Measurements from ENCODE around the gene ZFP36.

ZFP36 gene

DNA sequence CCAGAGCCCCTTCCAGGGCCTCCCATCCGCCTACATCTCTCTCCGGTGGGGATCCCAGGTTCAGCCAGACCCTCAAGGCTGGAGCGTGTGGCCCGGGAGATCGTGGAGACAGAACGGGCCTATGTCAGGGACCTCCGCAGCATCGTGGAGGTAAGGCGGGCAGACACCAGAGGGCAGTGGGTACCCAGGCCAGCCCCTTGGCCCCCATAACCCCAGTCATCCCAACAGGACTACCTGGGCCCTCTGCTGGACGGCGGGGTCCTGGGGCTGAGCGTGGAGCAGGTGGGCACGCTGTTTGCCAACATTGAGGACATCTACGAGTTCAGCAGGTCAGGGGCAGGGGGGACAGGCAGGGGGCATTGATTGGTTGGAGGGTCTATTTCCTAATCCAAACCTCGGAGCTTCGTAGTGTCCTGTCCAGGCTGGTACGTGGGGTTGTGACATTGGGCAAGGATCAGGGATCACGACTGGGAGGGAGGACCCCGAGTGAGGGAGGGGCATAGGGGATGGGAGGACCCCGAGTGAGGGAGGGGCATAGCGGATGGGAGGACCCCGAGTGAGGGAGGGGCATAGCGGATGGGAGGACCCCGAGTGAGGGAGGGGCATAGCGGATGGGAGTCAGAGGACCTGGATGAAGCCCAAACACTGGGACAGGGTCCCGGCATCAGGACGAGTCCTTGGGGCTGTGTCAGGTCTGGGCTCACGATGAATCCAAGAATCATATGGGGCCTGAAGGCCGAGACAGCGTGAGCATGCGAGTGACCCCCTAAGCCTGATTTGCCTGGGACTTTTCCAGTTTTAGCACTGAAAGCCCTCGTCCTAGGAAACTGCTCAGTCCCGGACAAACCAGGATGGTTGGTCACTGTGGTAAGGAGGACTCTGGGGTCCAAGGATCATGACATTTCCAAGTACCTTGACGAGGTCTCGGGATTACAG, 8.7 kb downstream of the ZFP36 start:
- Histone ChIP-seq H3K79me2 (ENCODE audit: low read length) (no peaks in the 10 kb centered on the region), H4K20me1 (ENCODE audit: insufficient read depth, low read length) (no peaks in the 10 kb centered on the region), H3K4me1 (ENCODE audit: low read length) (peaks cover 12% of the 10 kb centered on the region), H3F3A (ENCODE audit: insufficient read depth, low read length) (peaks cover 15% of the 10 kb centered on the region), H3K27ac (ENCODE audit: low read length) (no peak overlapping the region), H3K9me3 (replicated peaks; ENCODE audit: insufficient read depth, low read length) (no peaks in the 10 kb centered on the region), H3K9ac (ENCODE audit: low read length) (no peak overlapping the region), H2AFZ (ENCODE audit: low read length) (no peak overlapping the region), H3K4me2 (ENCODE audit: low read depth, low read length) (no peak overlapping the region), H3K27me3 (replicated peaks; ENCODE audit: insufficient read depth, low read length) (no peaks in the 10 kb centered on the region), H3K9me2 (replicated peaks; ENCODE audit: insufficient read depth, low read length) (no peaks in the 10 kb centered on the region), H3K36me3 (replicated peaks; ENCODE audit: insufficient read depth, low read length) (no peaks in the 10 kb centered on the region), H3K4me3 (ENCODE audit: low read length) (no peak overlapping the region)
- no peak for TF ChIP-seq EZH2phosphoT487 (IDR thresholded peaks at IDR 0.05; ENCODE audit: low read length)
- TF ChIP-seq, protein P1, sequence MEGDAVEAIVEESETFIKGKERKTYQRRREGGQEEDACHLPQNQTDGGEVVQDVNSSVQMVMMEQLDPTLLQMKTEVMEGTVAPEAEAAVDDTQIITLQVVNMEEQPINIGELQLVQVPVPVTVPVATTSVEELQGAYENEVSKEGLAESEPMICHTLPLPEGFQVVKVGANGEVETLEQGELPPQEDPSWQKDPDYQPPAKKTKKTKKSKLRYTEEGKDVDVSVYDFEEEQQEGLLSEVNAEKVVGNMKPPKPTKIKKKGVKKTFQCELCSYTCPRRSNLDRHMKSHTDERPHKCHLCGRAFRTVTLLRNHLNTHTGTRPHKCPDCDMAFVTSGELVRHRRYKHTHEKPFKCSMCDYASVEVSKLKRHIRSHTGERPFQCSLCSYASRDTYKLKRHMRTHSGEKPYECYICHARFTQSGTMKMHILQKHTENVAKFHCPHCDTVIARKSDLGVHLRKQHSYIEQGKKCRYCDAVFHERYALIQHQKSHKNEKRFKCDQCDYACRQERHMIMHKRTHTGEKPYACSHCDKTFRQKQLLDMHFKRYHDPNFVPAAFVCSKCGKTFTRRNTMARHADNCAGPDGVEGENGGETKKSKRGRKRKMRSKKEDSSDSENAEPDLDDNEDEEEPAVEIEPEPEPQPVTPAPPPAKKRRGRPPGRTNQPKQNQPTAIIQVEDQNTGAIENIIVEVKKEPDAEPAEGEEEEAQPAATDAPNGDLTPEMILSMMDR (IDR thresholded peaks at IDR 0.05; ENCODE audit: low read length) = no peak
- TF ChIP-seq EZH2 (optimal IDR thresholded peaks at IDR 0.05; ENCODE audit: low read depth, low read length) = no peak
- no peak for DNase-seq

GRCh38 chr19:39416152-39417120, 9.8 kb downstream of the ZFP36 start:
- Histone ChIP-seq H3K27ac (ENCODE audit: low read length) (no peak overlapping the region), H3K4me2 (ENCODE audit: low read depth, low read length) (no peak overlapping the region), H3K9ac (ENCODE audit: low read length) (no peak overlapping the region), H3K36me3 (replicated peaks; ENCODE audit: insufficient read depth, low read length) (no peaks in the 10 kb centered on the region), H3K79me2 (ENCODE audit: low read length) (no peaks in the 10 kb centered on the region), H2AFZ (ENCODE audit: low read length) (no peak overlapping the region), H3F3A (ENCODE audit: insufficient read depth, low read length) (peaks cover 4% of the 10 kb centered on the region), H3K9me2 (replicated peaks; ENCODE audit: insufficient read depth, low read length) (no peaks in the 10 kb centered on the region), H4K20me1 (ENCODE audit: insufficient read depth, low read length) (no peaks in the 10 kb centered on the region), H3K27me3 (replicated peaks; ENCODE audit: insufficient read depth, low read length) (no peaks in the 10 kb centered on the region), H3K4me1 (ENCODE audit: low read length) (peaks cover 1% of the 10 kb centered on the region), H3K4me3 (ENCODE audit: low read length) (no peak overlapping the region), H3K9me3 (replicated peaks; ENCODE audit: insufficient read depth, low read length) (no peaks in the 10 kb centered on the region)
- DNase-seq = no peak
- TF ChIP-seq, protein P1 (IDR thresholded peaks at IDR 0.05; ENCODE audit: low read length) = no peak
- TF ChIP-seq EZH2phosphoT487 (IDR thresholded peaks at IDR 0.05; ENCODE audit: low read length) = no peak
- TF ChIP-seq EZH2 (optimal IDR thresholded peaks at IDR 0.05; ENCODE audit: low read depth, low read length) = no peak

DNA sequence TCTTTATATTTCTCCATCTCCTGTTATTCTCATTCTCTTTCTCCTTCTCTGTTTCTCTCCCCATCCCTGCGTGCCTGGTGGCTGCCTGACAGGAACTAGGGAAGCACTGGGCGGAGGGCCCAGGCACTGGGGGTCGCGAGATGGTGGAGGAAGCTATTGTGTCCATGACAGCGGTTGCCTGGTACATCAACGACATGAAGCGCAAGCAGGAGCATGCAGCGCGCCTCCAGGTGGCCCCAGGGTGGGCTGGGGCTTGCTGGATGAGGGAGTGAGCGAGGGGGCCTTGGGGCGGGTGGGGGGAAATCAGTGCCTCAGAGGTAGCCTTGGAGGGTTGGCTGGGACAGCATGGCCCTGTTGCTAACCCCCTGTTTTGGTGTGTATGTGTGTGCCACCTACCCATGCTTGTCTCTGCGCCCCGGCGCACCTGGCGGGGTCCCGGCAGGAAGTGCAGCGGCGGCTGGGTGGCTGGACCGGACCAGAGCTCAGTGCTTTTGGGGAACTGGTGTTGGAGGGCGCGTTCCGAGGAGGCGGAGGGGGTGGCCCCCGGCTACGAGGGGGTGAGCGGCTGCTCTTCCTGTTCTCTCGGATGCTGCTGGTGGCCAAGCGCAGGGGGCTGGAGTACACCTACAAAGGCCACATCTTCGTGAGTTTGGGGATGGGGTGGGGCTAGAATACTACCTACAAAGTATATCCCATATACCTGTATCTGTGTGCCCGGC, 11.0 kb downstream of the ZFP36 start:
- no peak for DNase-seq
- no peaks in the 10 kb centered on the region for H3K79me2 ChIP-seq (ENCODE audit: low read length)
- TF ChIP-seq EZH2phosphoT487 (IDR thresholded peaks at IDR 0.05; ENCODE audit: low read length) = no peak
- no peak for TF ChIP-seq EZH2 (optimal IDR thresholded peaks at IDR 0.05; ENCODE audit: low read depth, low read length)
- TF ChIP-seq, protein P1 (IDR thresholded peaks at IDR 0.05; ENCODE audit: low read length) = no peak
- no peaks in the 10 kb centered on the region for H3K9me3 ChIP-seq (replicated peaks; ENCODE audit: insufficient read depth, low read length)
- H3K4me2 ChIP-seq (ENCODE audit: low read depth, low read length) = no peak overlapping the region
- H3K9me2 ChIP-seq (replicated peaks; ENCODE audit: insufficient read depth, low read length) = no peaks in the 10 kb centered on the region
- H3K4me1 ChIP-seq (ENCODE audit: low read length) = no peaks in the 10 kb centered on the region
- no peaks in the 10 kb centered on the region; the same call in 1 of the 2 replicates for H3F3A ChIP-seq (ENCODE audit: insufficient read depth, low read length)
- no peak overlapping the region for H2AFZ ChIP-seq (ENCODE audit: low read length)
- no peak overlapping the region for H3K9ac ChIP-seq (ENCODE audit: low read length)
- H3K27me3 ChIP-seq (replicated peaks; ENCODE audit: insufficient read depth, low read length) = no peaks in the 10 kb centered on the region
- no peak overlapping the region for H3K27ac ChIP-seq (ENCODE audit: low read length)
- no peaks in the 10 kb centered on the region for H4K20me1 ChIP-seq (ENCODE audit: insufficient read depth, low read length)
- no peak overlapping the region for H3K4me3 ChIP-seq (ENCODE audit: low read length)
- H3K36me3 ChIP-seq (replicated peaks; ENCODE audit: insufficient read depth, low read length) = no peaks in the 10 kb centered on the region
